ENCODE results near the gene CEMIP.
A peak's percentile ranks its signal among the peaks of the same experiment; 100 is the strongest.

Gene CEMIP

GRCh38 chr15:80982839-80983238, 203.7 kb downstream of the CEMIP start:
- Histone ChIP-seq H3K36me3 (peaks cover 24% of the 10 kb centered on the region), H3K4me1 (no peaks in the 10 kb centered on the region), H3K27me3 (no peaks in the 10 kb centered on the region), H3K9me3 (no peaks in the 10 kb centered on the region), H3K4me3 (ENCODE audit: low read depth, low read length) (no peak overlapping the region)
- DNase-seq, result no peak
- TF ChIP-seq CTCF (IDR thresholded peaks at IDR 0.05; ENCODE audit: low read depth, low read length), result no peak

GRCh38 chr15:80984856-80985255, 205.7 kb downstream of the CEMIP start:
- H3K4me1 ChIP-seq, result no peaks in the 10 kb centered on the region
- DNase-seq, result no peak
- no peak overlapping the region for H3K4me3 ChIP-seq (ENCODE audit: low read depth, low read length)
- no peaks in the 10 kb centered on the region for H3K27me3 ChIP-seq
- H3K9me3 ChIP-seq, result no peaks in the 10 kb centered on the region
- TF ChIP-seq CTCF (IDR thresholded peaks at IDR 0.05; ENCODE audit: low read depth, low read length), result no peak
- peaks cover 9% of the 10 kb centered on the region; the same call in 1 of the 2 replicates for H3K36me3 ChIP-seq

GRCh38 chr15:80985981-80986380, 206.8 kb downstream of the CEMIP start:
- no peak for TF ChIP-seq CTCF (IDR thresholded peaks at IDR 0.05; ENCODE audit: low read depth, low read length)
- Histone ChIP-seq H3K9me3 (no peaks in the 10 kb centered on the region), H3K27me3 (no peaks in the 10 kb centered on the region), H3K4me1 (no peaks in the 10 kb centered on the region), H3K36me3 (peaks cover 3% of the 10 kb centered on the region; the same call in 1 of the 2 replicates), H3K4me3 (ENCODE audit: low read depth, low read length) (no peak overlapping the region)
- no peak for DNase-seq

GRCh38 chr15:80986487-80986886, 207.3 kb downstream of the CEMIP start:
- no peak for DNase-seq
- TF ChIP-seq CTCF (IDR thresholded peaks at IDR 0.05; ENCODE audit: low read depth, low read length), result no peak
- Histone ChIP-seq H3K9me3 (no peaks in the 10 kb centered on the region), H3K36me3 (peaks cover 3% of the 10 kb centered on the region; the same call in 1 of the 2 replicates), H3K4me1 (no peaks in the 10 kb centered on the region), H3K4me3 (ENCODE audit: low read depth, low read length) (no peak overlapping the region), H3K27me3 (no peaks in the 10 kb centered on the region)

- H3K4me1 ChIP-seq, result no peaks in the 10 kb centered on the region
Measured at GRCh38 chr15:80988148-80988796, 209.1 kb downstream of the CEMIP start.

More at GRCh38 chr15:80988148-80988796, 209.1 kb downstream of the CEMIP start:
- Histone ChIP-seq H3K27me3 (no peaks in the 10 kb centered on the region), H3K9me3 (no peaks in the 10 kb centered on the region), H3K4me3 (ENCODE audit: low read depth, low read length) (peak overlapping the region; percentile 99), H3K36me3 (no peaks in the 10 kb centered on the region)
- no peak for DNase-seq
- TF ChIP-seq CTCF (IDR thresholded peaks at IDR 0.05; ENCODE audit: low read depth, low read length), result no peak
